K562 (cell line): ENCODE data around the gene TSR3. TPM values are rescaled to one million over a fixed set of nuclear protein-coding genes. Genes with fewer than 3 reads are reported as not detected.

Experiments used
- ATAC-seq: fragments of 200-7000 bp; cut with Tn5 transposase; 3 replicates; pipeline ENCODE4 v1.9.1; 2020; ENCODE audit warnings: moderate library complexity
- BruUV-seq: library from RNA; stranded (reverse); fragments of 400-500 nt; replicated peaks from 2 replicates; lab custom pipeline; 2021; lab: Mats Ljungman, UMichigan
- CTCF ChIA-PET: fragments of 300-600 bp; formaldehyde crosslinking; extraction: SDS; loops from one replicate; lab custom pipeline; 2021; ENCODE audit warnings: low intra/inter-chr PET ratio; lab: Yijun Ruan, JAX
- POLR2A ChIA-PET: fragments of 300-600, 350-650 bp; sonication (Branson Sonifier 250); formaldehyde crosslinking; extraction: SDS; loops from one replicate; lab custom pipeline; 2021; ENCODE audit warnings: antibody characterized with exemption, inconsistent platforms; lab: Yijun Ruan, JAX
- DNase-seq, 4 experiments: peaks; one replicate each; pipeline versions ENCODE4 v3.0.0 to v3.0.0-alpha.2; 2011 to 2018; ENCODE audit warnings: low spot score in 3 of 4, mixed read lengths in 3 of 4; ENCODE audit errors: extremely low read depth in 1 of 4
- FAIRE-seq: peaks from 2 replicates; lab custom pipeline; 2011; peaks lifted over from hg19 to GRCh38; lab: Jason Lieb, UNC
- H2AFZ ChIP-seq: 2 replicates; pipeline ENCODE4 v1.6.0; 2011; ENCODE audit warnings: low read depth, low read length, control low read depth, inconsistent platforms
- H3K27ac ChIP-seq: fragments of 200-600 bp; 3 replicates; pipeline ENCODE4 v1.8.0; 2011; ENCODE audit warnings: low read depth, mild to moderate bottlenecking, control low read depth, inconsistent platforms, low read length, moderate library complexity, mixed read lengths; ENCODE audit errors: extremely low read depth
- H3K27me3 ChIP-seq, 2 experiments: fragments of 300-600 bp in 1 of 2; 2 replicates in 1 of 2; 3 replicates in 1 of 2; pipeline versions ENCODE4 v1.6.0 to v1.8.0; 2011; ENCODE audit warnings: inconsistent platforms in 2 of 2, low read length in 2 of 2, mild to moderate bottlenecking in 1 of 2, mixed read lengths in 1 of 2, moderate library complexity in 1 of 2; ENCODE audit not compliant: control insufficient read depth in 2 of 2, insufficient read depth in 2 of 2
- H3K36me3 ChIP-seq: fragments of 300-600 bp; 3 replicates; pipeline ENCODE4 v1.8.0; 2011; ENCODE audit warnings: mild to moderate bottlenecking, low read length, inconsistent platforms; ENCODE audit not compliant: control insufficient read depth, insufficient read depth
- H3K4me1 ChIP-seq, 2 experiments: fragments of 200-600 bp in 1 of 2; replicated peaks in 1 of 2; 2 replicates in 1 of 2; 3 replicates in 1 of 2; pipeline versions ENCODE4 v1.5.1 to v1.8.0; 2011; ENCODE audit warnings: inconsistent platforms in 2 of 2, low read length in 2 of 2, mild to moderate bottlenecking in 1 of 2, mixed read lengths in 1 of 2, moderate library complexity in 1 of 2; ENCODE audit not compliant: control insufficient read depth in 2 of 2, insufficient read depth in 2 of 2
- H3K4me2 ChIP-seq: 2 replicates; pipeline ENCODE4 v1.6.1; 2011; ENCODE audit warnings: low read length, control low read depth, inconsistent platforms, mixed read lengths; ENCODE audit not compliant: insufficient read depth
- H3K4me3 ChIP-seq: fragments of 200-600 bp; sonication (generic), shearing (Covaris generic); 2 replicates; pipeline ENCODE4 v1.5.1; 2016; ENCODE audit warnings: control low read depth, inconsistent platforms
- H3K79me2 ChIP-seq: fragments of 200-600 bp; 3 replicates; pipeline ENCODE4 v1.8.0; 2011; ENCODE audit warnings: low read length, inconsistent platforms; ENCODE audit not compliant: control insufficient read depth, insufficient read depth
- H3K9ac ChIP-seq, 2 experiments: 2 replicates each; pipeline versions ENCODE4 v1.6.0 to v1.6.1; 2011; ENCODE audit warnings: low read depth in 2 of 2, low read length in 2 of 2, control low read depth in 1 of 2, inconsistent platforms in 1 of 2, mild to moderate bottlenecking in 1 of 2, mixed read lengths in 1 of 2; ENCODE audit not compliant: insufficient read depth in 1 of 2
- H3K9me1 ChIP-seq: one replicate; pipeline ENCODE4 v1.6.0; 2011; ENCODE audit warnings: inconsistent platforms, mild to moderate bottlenecking, low read length, moderate library complexity; ENCODE audit not compliant: control insufficient read depth, insufficient read depth
- H3K9me3 ChIP-seq: replicated peaks from 2 replicates; pipeline ENCODE4 v1.5.1; 2011; ENCODE audit warnings: low read depth, low read length, inconsistent platforms; ENCODE audit not compliant: control insufficient read depth, insufficient read depth
- H4K20me1 ChIP-seq: replicated peaks from 2 replicates; pipeline ENCODE4 v1.6.1; 2011; ENCODE audit warnings: low read length, inconsistent platforms, mixed read lengths; ENCODE audit not compliant: control insufficient read depth, insufficient read depth
- CHAMP1 ChIP-seq: fragments of 450-650 bp; IDR thresholded peaks from 2 replicates; pipeline ENCODE4 v1.6.1; 2016; ENCODE audit warnings: mild to moderate bottlenecking
- HNRNPUL1 ChIP-seq: fragments of 200-400 bp; formaldehyde crosslinking; IDR thresholded peaks from 2 replicates; pipeline ENCODE4 v1.6.1; 2017; ENCODE audit warnings: low read length
- U2AF1 ChIP-seq: fragments of 200-400 bp; formaldehyde crosslinking; optimal IDR thresholded peaks from 2 replicates; pipeline ENCODE3; 2017; ENCODE audit warnings: mild to moderate bottlenecking, low read depth, low read length, moderate library complexity
- WGBS: fragments of 100-300 bp; shearing (Covaris generic); methylation state at CpG from one replicate; pipeline ENCODE4 v1.1.6; 2016; ENCODE audit warnings: low coverage, mixed read lengths; ENCODE audit not compliant: insufficient coverage; ENCODE audit errors: missing lambda C conversion rate; 5-methylcytosine and 5-hydroxymethylcytosine counted together
- in situ Hi-C: fragments of 300-500 bp; cut with MboI; formaldehyde crosslinking; loops from 4 replicates; pipeline ENCODE4 v1.15.0; 2018; ENCODE audit warnings: inconsistent platforms, mixed read lengths
- intact Hi-C: fragments of 100-400 bp; cut with micrococcal nuclease; formaldehyde crosslinking; loops from 2 replicates; pipeline ENCODE4 v1.14.2; 2022
- polyA plus RNA-seq, 8 experiments: library from polyadenylated mRNA; depleted of rRNA in 4 of 8; stranded (reverse) in 5 of 8; unstranded in 3 of 8; fragments of >200 nt; fragmentation: Nextera tagmentation in 2 of 8; fragmentation: Illumina TruSeq in 1 of 8; extraction: Ambion mirVana in 2 of 8; extraction: Trizol in 1 of 8; gene quantifications; 2 replicates each; pipeline versions ENCODE4 v1.2.1 to v1.2.3, GENCODE V29; 2011 to 2014; ENCODE audit warnings: inconsistent platforms in 1 of 8, missing spikeins in 1 of 8
- total RNA-seq, 7 experiments: library from RNA; depleted of rRNA in 6 of 7; stranded (reverse); fragments of >200 nt in 6 of 7; fragmentation: Illumina TruSeq in 2 of 7; extraction: Trizol in 2 of 7; gene quantifications; 2 replicates each; pipeline versions ENCODE4 v1.2.1 to v1.2.3, GENCODE V29; 2011 to 2021; ENCODE audit warnings: low replicate concordance in 1 of 7

The TSR3 gene
- total and polyA plus RNA-seq, 9 of the 15 experiments (the other 6 are each of a cell fraction or from before 2014, with no cell fraction given): 1.5 to 74.8 (median 16.5) TPM

DNA sequence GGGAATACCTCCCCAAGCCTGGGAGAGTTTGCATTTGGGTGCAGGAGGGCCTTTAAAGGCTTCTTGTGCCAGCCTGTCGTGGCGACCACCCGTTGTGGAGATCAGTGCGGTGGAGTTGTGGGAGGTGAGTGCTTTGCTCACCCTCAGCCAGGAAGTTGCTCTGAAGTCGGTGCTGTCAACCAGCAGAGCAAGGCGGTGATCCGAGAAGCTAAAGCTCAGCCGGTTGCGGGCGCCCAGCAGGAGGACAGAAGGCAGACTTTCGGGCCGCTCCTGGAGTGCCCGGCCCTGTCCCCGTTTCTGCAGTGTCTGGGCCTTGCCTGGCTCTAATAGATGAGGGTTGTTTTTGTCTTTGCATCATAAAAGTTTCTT, 40.9 kb downstream of the TSR3 start:
- Histone ChIP-seq H3K9ac (peak overlapping the region; percentile 79 to 99), H3K9me1 (peaks cover 19% of the 10 kb centered on the region), H3K79me2 (peaks cover 64% of the 10 kb centered on the region), H3K4me3 (peak overlapping the region; percentile 91), H3K4me1 (peaks cover 12 to 65% of the 10 kb centered on the region in 2 experiments), H3K27me3 (no peaks in the 10 kb centered on the region), H3K36me3 (peaks cover 53% of the 10 kb centered on the region), H4K20me1 (peaks cover 50% of the 10 kb centered on the region), H3K9me3 (no peaks in the 10 kb centered on the region), H3K4me2 (peak overlapping the region; percentile 87), H3K27ac (peak overlapping the region; percentile 24; the same call in 2 of the 3 replicates), H2AFZ (no peak overlapping the region)
- BruUV-seq: no TSS peak
- ATAC-seq: peak; percentile 13; the same call in 1 of the 3 replicates
- intact Hi-C loops: no loop called here
- WGBS: 7% methylated on average over 14 of the region's 14 CpGs
- DNase-seq: no peak
- POLR2A ChIA-PET: interaction anchor here (0.7 to 1.0 kb wide), 2 partner anchors 36 to 772 kb away, joined by 3 to 4 read pairs; no protein-coding TSS in a partner anchor
- CTCF ChIA-PET: no interaction called here
- FAIRE-seq: peak; percentile 48
- in situ Hi-C loops: no loop called here
- TF ChIP-seq CHAMP1 (no peak), HNRNPUL1 (no peak), U2AF1 (no peak)
